NCI-H1105 treated with DMSO at 0.1 percent for 48 hours (cell line): ENCODE results near the gene PARP12.

Experiments
- DNase-seq: peaks from one replicate; lab custom pipeline; 2025; lab: John Stamatoyannopoulos, UW

Gene PARP12

DNA sequence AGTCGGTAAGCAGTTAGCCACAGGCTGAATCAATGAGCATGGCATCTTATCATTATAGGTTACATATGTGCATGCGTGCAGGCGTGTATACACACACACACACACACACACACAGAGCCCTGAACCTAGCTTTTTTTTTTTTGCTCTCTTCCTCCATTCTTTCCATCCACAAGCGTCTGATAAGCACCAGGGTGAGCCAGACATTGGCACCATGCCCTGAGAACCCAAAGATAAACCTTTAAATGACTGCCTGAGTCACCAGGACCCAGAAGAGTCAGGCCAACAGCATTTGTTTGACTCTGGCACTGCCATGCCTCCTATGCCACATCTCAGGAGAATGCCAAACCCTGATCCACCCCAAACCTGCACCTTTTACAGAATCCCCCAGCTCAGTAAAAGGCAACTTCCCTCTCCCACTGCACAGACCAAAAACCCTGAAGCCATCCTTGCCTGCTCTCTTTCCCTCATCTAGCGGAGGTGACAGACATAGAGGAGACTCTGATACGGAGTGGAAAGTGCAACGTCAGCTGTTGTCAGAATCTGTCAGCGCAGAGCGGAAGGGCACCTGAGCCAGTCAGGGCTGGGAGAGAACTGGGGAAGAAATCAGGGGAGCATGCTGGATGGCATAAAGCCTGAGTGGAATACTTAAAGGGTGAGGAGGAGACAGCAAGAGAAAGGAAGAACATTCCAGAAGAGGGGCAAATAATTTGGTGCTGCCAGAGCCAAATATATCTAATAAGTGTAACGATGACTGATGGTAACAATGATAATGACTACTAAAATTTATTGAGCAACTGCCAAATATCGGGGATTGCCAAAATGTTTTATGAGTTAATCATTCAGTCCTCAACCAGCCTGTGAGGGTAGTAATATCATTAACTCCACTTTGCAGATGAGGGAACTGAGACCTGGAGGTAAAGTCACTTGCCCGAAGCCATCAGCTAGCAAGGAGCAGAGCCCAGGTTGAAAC lies 3.2 kb downstream of the PARP12 start:
- peak; percentile 11 for DNase-seq

DNA sequence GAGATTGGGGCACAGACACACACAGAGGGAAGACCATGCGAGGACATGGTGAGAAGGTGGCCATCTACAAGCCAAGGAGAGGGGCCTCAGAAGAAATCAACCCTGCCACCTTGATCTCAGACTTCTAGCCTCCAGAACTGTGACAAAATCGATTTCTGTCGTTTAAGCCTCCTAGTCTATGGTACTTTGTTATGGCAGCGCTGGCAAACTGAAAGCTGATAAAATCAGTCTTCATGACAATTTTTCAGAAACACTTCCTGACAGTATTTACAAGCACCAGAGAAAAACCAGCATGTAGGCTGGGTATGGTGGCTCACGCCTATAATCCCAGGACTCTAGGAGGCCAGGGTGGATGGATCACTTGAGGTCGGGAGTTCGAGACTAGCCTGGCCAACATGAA lies 4.2 kb downstream of the PARP12 start:
- no peak for DNase-seq

DNA sequence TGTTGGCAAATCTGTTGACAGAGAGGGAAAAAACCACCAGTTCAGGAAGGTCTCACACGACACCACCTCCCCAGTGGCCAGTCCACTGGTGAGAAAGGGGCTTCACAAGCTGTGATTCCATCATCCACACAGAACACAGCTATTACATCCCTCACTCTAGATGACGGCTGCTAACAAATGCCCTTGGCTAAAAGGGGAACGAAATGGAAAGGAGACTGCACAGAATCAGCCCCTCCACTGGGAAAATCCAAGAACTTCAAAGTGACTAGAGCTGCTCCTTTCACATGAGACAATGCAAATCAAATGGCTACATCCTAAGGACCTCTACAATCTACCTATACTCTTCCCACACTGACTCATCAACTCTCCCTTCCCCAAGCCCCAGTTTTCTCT lies 5.6 kb downstream of the PARP12 start:
- DNase-seq, result no peak

DNA sequence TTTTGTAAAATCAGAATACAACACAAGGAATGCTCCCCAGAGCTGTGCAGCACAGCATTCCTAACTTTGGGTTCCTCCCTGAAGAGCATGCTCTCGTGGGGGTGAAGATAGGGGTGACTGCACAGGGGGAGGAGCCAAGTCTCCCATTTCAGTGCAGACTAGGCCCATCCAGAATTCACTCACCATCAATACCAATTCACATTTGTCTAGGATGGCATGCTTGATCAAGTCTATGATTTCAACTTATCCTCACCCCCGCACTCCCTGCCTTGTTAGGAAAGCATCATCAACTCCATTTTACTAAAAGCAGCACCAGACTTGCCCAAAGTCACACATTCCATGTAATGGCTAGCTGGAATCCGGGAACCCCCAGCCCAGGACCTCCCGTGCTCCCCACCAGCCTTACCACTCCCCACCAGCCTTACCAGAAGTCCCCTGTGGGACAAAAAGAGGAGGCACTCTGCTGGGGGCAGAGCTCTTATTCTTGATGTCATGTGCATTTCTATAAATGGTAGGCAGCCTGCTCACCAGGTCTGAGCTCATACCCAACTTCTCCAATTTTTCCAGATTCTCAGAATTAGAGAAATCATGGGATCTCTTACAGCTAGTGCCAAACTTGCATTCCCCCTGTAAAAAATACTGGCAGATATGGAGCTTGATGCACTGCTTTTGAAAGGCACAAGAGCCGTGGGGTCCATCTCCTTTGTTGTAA lies 6.2 kb downstream of the PARP12 start:
- DNase-seq, result no peak

DNA sequence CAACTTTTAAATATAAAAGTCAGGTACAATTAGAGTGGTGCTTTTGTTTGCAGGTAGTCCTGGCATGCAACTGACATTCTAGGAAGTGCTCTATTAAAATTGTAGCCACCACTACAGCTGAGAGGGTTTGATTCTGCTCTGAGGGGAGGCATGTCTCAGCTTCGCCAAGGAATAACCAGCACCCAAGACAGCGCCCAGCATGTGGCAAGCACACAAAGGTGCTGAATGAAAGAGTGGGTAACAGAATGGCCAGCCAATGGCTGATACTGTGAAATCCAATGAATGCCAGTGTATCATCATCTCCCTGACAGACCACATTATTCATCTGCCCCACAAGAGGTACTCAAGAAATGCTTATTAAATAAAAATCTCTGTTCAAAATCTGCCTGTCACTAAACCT lies 6.9 kb downstream of the PARP12 start:
- no peak for DNase-seq

- no peak for DNase-seq
These were observed 8.0 kb downstream of the PARP12 start for GRCh38 chr7:140054751-140055150.

GRCh38 chr7:140053812-140054539 lies 8.8 kb downstream of the PARP12 start:
- DNase-seq, result no peak

DNA sequence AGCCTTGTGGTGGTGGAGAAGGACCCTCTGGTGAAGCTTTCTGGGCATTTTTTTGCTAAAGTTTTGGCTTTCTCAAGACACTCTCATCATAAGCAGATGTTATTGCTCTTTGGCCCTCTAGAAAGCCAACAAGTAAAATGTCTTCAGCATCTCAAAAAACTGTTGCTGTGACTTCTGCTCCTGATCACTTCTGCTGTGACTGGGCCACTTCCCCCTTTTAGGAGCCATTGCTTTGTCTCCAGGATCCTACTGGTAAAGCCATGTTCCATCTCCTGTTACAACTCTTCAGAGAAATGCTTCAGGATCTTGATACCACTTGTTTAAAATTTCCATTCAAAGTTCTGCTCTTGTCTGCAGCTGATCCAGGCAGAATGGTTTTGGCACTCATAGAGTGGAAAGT lies 10.9 kb downstream of the PARP12 start:
- DNase-seq, result no peak

GRCh38 chr7:140050100-140050499 lies 12.7 kb downstream of the PARP12 start:
- DNase-seq, result no peak

- DNase-seq, result no peak
These were observed 13.3 kb downstream of the PARP12 start for GRCh38 chr7:140049339-140050024.

DNA sequence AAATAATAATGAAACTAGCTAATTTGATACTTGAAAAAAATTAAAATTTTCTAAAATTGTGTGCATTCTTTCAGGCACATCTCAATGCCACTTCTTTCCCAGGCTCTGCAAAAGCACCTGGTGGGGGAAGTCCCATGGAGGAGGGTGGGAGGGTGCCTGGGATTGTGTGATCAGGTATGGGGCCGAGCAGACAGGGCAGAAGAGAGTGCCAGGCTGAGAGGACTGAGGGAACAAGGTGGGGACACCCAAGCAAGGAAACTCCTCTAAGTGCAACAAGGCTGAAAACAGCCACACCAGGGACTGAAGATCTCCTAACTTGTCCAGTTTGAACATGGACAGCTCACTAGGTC lies 13.8 kb downstream of the PARP12 start:
- DNase-seq, result no peak

GRCh38 chr7:140048138-140048537 lies 14.6 kb downstream of the PARP12 start:
- no peak for DNase-seq

DNA sequence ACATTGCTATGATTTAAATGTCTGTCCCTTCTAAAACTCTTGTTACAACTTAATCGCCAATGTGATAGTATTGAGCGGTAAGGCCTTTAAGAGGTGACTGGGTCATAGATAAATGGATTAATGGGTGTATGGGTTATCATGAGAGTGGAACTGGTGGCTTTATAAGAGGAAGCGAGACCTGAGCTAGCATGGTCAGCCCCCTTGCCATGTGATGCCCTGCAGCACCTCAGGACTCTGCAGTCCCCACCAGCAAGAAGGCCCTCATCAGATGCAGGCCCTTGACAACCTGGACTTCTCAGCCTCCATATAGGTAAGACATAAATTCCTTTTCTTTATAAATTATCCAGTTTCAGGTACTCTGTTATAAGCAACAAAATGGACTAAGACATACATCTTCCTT lies 15.6 kb downstream of the PARP12 start:
- DNase-seq, result no peak

GRCh38 chr7:140045697-140046096 lies 17.1 kb downstream of the PARP12 start:
- DNase-seq, result no peak

DNA sequence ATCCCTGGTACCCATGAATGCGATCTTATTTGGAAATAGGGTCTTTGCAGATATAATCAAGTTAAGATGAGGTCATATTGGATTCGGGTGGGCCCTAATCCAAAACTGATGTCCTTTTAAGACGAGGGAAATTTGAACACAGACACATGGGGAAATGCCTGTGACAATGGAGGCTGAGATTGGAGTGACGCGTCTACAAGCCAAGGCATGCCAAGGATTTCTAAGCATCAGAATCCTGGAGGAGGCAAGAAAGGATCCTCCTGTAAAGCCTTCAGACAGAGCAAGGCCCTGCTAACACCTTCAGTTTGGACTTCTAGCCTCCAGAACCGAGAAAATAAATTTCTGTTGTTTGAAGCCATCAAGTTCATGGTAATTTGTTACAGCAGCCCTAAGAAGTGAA lies 18.5 kb downstream of the PARP12 start:
- no peak for DNase-seq

- DNase-seq, result no peak
These were observed 20.4 kb downstream of the PARP12 start for GRCh38 chr7:140042386-140042670.

GRCh38 chr7:140041659-140042385 lies 20.9 kb downstream of the PARP12 start:
- DNase-seq, result no peak

- no peak for DNase-seq
These were observed 22.9 kb downstream of the PARP12 start for GRCh38 chr7:140039896-140040295.

DNA sequence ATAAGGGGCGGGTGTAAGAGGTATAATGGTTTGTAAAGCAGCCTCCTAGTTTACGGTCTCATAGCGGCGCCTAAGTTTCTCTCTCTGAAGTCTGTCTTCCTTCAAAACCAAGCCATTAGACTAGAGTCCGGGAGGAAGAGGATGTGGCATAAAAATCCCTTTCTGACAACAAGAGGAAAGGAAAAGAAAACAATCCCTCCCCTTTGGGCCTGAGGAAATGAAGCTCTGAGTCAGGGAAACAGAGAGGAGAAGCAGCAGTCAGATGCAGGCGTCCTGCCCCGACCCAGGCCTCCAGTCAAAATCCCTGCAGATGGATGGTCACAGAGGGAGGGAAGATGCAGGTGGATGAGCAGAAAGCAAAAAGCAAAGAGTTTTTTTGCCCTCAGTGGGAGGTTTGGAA lies 23.7 kb downstream of the PARP12 start:
- no peak for DNase-seq

GRCh38 chr7:140036224-140036962 lies 26.4 kb downstream of the PARP12 start:
- DNase-seq, result no peak
